Suppressor macrophage treated with lipopolysaccharide for 4 hours (primary cell): ENCODE results near the gene EHF.
"Not testable (repeated sequence)": the region's sequence is repeated elsewhere in the genome, so short reads cannot be mapped to it uniquely, and the experiment has no call there.

Experiments
- DNase-seq: peaks from one replicate; pipeline ENCODE4 v3.0.0-alpha.2; 2020

Gene EHF

DNA sequence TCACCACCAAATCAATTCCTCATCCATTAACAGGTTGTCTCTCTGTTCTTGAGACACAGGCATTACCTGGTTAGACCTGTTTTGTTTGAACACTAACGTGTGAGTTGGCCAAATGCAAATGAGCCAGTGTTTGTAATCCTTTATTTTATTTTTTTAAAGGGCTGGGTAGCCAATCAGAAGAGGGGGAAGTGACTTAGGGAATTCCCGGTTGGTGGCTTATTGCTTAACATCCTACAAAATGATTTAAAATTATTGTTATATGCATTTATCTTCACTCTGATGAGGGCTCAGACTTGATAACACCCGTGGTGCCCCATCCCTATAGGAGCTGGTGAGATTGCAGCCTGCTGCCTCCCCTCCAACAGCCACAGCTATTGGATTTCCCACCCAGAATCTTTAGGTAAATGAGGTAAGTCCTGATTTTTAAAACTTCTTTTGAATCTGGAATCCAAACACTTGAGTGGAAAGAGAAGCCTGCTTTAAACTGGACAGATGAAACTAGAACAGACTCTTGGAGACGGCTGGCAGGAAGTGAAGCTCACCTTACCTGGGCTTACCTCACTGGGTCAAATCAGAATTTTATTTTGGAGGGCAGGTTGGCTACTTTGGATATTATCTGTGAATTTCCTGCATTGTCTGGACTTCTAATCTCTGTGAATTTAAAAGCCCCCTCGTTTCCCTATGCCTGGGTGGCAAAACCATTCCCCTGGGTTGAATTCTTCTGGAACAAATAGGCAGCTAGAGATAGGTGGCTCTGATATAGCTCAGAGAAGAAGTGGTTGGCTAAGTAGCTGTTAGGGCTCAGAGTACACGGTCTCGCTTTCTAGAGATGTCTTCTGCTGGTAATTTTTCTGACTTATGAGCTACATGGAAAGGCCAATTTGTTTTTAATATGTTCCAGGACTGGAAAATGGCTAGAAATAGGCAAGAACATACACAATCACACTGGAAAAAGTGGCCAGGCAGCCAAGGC lies at the start of gene EHF:
EHF (plus strand) TSS at position 274 of the 973 bp plus-strand sequence. CDS start 21,538 bp downstream, outside the sequence.
- DNase-seq, result peak; percentile 44

DNA sequence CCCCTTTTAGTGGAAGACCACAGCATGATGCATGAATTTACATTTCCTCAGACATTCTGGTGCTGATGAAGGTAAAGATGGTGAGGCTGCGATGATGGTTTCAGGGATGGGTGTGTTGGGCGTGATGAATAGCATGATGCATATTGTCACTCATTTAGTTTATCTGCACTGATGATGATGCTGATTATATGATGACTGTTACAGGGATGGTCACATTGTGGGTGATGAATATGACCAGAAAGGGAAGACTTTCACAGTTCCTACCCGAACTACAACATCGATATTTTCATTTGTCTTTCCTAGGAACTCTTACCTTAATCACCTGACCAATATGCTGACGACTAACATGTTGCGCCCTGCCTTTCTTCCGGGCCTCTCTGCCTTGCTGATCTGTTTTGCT lies 47.4 kb upstream of the EHF start:
- DNase-seq, result no peak

DNA sequence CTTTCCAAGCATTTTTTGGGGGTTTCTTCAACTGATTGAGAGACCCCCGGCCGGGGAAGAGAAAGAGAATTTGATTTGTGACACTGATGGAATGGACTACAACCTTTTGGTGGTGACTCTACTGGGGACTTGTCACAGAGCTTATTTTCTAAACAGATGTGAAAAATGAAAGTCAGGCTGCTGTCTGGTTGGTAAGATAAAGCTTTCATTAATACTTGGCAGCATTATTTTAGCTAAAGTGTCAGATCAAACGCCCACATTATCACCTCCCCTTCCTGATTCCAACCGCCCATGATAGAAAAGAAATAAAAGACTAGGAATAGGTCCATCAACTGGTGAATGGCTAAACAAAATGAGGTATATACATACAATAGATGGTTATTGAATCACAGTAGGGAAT lies 45.6 kb upstream of the EHF start:
- DNase-seq, result no peak

DNA sequence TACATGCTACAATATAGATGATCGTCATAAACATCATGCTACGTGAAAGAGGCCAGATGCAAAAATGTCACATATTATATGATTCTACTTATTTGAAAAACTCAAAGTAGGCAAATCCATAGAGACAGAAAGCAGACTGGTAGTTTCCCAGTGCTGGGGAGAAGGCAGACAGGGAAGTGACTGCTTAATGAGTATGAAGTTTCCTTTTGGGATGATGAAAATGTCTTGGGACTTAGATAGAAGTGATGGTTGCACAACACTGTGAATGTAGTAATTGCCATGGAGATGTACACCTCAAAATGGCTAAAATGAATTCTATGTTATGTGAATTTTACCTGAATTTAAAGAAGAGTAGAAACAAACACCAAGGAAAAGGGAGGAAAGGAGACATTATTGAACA lies 45.2 kb upstream of the EHF start:
- peak; percentile 76 for DNase-seq

DNA sequence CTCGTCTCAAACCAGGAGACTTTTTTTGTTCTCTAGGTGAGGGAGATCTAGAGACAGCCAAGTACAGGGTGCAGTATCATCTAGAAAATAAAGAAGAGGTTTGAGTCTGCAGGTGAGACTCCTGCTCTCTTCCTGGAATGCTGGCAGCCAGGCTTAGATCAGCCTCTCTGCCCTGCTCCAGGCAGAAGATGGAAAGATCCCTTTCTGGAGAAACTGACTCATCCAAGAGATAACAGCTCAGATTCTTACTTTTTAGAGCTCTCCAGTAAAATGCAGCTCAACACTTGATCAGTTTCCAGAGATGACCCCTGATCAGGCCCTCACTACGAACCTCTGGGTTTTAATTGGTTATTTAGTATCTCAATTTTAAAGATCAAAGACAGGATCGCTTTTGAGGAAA lies 44.6 kb upstream of the EHF start:
- no peak for DNase-seq

DNA sequence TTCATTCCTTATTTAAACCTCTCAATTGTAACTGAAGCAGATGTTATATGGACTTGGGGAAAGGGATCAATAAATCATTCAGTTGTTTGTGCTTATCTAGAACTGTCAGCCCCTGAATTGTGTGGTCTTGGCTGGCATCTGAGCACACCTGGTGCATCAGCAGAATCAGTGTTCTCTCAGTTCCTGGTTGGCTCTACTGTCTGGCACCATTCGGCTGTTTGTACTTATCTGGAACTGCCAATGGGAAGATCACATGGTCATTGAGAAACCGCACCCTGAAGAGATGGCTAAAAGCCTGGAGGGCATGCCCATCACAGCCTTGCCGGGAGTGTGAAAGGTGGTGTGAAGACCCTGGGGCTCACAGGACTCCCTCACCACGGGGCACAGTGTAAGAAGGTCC lies 37.1 kb upstream of the EHF start:
- no peak for DNase-seq

DNA sequence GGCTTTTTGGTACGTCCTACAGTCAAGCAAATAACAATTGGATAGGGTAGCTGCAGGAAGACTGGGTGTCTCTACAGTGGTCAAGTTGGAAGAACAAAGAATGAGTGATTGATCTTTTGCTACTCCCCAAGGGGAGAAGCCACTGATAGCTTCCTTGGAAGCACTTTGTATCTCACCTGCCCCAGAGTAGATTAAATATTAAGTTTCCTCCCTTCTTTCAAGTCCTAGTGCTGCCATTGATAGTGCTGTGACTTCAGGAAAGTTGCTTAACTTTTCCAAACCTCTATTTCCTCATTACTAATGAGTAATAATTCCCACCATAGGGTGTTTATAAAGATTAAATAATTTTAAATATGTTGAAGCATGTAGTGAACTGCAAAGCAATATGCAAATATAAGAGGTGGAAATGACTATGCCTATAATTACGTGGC lies 35.6 kb upstream of the EHF start:
- no peak for DNase-seq

DNA sequence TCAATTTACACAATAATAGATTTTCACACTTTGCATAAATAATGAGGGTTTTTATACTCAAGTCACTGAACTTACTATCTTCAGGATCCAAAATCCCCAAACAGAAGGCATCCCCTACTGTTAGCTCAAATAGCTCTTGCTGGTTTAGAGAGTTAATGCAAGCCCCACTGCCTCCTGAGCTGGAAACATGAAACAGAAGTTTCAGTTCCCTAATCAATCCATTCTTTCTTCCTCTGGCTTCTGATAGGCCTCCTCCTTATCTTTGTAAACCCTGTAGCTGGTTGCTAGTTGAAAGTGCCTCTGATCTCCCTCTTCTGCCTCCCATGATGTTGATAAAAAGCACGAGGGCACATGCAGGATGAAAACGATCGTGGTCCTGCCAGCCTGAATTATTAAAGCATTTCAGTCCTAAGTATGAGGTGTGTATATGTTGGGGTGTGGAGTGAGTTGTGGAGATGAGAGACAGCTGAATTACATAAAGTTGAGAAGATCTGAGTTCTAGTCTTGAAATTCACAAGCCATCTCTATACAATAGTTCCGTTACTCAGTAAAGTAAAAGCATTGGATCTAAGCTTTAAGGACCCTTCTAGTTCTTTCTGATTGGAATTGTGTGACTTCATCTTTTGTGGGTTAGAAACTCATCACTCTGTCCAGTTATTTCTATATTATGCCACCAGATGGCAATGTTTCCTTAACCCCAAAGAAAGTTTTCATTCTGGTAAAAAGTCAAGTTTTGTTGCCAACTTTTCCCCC lies 35.0 kb upstream of the EHF start:
- peak; percentile 68 for DNase-seq

DNA sequence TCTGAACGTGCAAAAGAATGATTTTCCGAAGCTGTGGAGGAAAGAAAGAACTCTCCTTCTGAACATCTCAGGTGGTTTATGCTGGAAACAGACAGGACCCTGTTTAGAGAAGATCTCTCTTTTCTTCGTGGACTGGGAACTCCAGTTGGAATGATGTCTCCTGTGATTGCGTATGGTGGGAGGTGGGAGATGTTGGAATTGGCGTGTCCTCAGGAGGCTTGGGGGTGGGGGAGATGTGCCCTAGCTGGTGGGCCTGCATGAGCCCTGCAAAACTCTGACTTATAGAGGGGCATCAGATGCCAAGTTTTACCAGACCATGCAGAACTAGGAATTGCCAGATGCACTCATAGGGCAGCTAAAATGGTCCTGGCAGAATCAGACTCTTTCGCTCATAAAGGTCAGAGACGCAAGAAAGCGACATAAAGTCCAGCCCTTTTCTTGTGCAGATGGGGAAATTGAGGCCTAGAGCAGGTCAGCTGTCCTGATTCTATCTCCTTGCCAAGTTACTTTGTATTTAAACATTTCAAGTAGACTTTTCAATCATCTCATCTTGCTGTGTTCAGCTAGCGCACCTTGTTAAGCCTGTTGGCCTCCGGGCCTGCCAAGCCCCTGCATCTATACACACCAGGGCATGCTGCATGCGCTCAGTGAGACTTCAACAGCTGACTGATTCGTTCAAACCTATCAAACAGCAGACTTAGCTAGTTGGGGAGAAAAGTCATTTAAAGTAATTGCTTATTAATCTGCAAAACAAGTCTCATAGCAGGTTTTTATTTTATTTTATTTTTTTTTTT lies 34.2 kb upstream of the EHF start:
- DNase-seq, result no peak

DNA sequence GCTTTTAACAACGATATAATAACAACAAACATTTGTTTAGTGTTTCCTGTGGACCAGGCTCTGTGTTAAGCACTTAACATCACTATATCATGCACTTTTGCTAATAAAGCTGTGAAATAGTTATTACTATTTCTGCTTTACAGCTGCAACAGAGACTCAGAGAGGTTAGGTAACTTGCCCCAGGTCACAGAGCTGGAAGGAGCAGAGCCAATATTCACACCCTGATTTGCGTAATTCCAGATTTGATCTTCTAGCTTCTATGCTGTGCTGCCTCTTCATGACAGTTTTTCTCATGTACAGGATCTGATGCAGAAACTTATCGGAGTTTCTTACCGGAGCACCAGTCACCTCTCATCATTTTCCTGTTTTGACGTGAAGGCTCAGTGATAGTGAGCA lies 33.6 kb upstream of the EHF start:
- DNase-seq, result no peak

DNA sequence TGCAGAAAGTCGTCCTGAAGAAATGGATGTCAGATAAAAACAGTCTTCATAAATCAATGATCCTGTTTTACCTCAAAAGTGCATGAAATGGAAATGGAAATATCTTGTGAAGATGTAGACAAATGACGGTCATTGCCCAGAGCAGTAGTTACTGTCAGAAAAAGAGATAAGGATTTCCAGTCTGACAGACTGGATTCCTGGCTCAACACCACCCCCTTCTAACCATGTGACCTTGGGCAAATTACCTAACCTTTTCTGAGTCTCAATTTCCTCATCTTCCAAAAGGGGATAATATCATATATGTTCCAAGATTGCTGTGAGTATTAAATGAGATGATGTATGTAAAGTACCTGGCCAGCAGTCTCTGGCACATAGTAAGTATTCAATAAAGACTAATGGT lies 32.9 kb upstream of the EHF start:
- DNase-seq, result no peak

DNA sequence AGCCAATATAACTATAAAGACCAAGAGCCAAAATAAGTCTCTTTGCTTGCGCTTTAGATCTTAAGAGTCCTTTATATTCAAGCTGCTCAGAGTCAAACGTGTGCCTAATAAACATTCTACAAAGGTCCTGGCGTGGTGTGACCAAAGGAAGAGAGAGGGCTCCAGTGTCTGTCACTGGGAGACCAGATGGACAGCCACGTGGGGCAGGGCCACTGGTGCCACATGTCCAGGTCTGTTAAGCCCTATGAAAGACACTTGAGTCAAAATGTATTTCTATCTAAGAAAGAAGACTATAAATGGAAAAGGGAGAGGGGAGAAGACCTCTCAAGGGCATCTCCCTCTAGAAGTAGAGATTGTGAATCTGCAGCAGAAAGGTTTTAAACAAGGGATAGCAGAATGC lies 32.2 kb upstream of the EHF start:
- DNase-seq, result no peak

DNA sequence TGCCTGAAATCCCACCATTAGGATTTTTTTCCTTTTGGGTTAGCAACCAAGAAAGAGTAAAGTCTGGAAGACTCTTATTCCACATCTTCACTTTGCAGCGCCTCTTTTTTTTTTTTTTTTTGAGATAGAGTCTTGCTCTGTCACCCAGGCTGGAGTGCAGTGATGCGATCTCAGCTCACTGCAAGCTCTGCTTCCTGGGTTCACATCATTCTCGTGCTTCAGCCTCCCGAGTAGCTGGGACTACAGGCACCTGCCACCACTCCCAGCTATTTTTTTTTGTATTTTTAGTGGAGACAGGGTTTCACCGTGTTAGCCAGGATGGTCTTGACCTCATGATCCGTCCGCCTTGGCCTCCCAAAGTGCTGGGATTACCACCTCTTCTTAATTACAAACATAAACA lies 31.7 kb upstream of the EHF start:
- not testable (repeated sequence) for DNase-seq

DNA sequence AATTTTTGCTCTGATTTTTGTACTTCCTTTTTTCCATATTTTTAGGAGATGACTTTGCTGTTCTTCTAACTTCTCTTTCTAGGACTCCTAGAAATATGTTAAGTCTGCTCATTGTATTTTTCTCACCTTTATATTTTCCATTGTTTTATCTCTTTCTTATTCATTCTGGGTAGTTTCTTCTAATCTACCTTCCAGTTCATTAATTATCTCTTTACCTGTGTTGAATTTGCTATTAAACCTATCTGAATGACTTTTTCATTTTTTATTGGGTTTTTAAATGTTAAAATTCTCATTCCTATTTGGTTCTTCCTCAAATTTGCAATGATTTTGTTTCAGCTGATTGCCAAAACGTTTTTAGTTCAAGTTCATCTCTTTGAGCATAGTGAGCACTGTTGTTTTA lies 27.8 kb upstream of the EHF start:
- DNase-seq, result no peak

DNA sequence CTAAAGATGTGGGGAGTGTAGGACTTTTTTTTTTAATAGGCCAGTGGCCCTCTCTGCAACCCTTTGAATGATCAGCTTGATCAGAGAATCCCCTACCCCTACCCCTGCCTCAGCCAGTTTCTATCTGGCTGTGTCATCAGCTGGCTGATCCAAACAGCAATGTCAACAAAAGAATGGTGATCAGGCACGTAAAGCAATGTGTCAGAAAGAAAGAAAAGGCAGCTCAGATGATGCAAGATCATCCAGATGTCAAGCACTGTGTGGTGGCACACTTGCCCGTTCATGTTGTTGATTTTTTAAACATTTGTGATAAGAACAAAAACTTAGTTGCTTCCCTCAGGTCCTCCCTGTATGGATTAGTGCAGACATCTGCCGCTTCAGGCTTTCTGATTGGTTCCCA lies 26.3 kb upstream of the EHF start:
- DNase-seq, result no peak

DNA sequence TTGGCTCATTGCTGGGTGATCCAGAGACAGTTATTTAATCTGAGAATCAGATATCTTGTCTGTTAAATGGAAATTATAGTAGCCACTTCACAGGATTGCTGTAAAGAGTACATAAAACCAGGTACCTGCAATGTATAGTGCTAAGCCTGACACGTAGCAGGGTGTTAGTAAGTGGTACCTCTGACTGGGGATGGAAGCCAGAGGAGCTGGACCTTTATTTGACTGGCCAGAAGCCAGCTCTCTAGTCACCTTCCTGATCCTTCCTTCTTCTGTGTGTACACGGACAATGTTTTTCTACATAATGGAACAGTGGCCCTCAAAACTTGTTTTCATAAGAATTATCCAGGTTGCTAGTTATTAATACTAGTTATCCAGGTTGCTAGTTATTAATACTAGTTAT lies 25.5 kb upstream of the EHF start:
- no peak for DNase-seq

DNA sequence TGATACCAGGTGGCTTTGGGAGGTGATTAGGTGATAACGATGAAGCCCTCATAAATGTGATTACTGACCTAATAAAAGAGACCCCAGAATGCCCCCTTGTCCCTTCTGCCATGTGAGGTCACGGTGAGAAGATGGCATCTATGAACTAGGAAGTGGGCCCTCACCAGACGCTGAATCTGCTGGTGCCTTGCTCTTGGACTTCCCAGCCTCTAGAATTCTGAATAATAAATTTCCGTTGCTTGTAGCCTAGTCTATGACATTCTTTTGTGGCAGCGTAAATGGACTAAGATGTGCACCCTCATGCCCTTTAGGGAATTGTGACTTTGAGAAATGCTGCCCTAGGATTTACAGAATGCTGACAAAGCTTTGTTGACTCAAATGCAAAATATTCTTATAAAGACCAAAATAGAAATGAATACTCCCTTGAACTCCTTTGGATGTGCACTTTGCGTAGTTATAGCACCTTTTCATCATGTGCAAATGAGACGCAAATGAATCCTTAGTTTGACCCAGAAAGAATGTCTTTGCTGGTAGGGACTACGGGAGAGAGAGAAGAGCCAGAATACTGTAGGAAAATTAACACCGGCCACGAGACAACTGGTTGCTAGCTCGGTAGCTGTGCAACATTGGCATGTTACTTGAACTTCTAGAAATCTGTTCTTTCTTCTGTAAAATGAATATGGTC lies 24.8 kb upstream of the EHF start:
- no peak for DNase-seq

DNA sequence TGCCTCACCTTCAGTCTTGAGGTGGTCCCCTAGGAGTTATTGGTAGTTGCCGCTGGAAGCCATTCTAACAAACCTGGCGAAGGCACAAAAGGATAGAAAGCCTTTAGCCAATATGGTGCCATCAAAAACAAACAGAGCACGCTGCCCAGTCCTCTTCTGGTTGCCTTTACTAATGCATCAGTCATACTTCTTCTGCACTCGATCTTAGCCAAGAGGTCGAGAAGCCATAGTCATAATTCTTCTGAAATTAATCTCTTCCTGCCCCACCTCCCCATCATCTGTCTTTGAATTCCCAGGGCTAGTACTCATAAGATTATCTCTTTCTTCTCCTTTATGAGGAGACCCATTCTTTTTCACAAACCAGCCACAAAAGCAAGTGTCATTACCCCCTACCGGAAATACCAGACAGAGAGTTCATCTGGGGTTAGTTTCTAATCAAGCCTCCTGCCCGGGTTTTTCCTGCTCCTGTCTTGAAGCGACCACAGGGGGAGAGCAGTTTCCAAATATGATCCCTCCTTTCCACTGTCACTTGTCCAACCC lies 21.4 kb upstream of the EHF start:
- no peak for DNase-seq

DNA sequence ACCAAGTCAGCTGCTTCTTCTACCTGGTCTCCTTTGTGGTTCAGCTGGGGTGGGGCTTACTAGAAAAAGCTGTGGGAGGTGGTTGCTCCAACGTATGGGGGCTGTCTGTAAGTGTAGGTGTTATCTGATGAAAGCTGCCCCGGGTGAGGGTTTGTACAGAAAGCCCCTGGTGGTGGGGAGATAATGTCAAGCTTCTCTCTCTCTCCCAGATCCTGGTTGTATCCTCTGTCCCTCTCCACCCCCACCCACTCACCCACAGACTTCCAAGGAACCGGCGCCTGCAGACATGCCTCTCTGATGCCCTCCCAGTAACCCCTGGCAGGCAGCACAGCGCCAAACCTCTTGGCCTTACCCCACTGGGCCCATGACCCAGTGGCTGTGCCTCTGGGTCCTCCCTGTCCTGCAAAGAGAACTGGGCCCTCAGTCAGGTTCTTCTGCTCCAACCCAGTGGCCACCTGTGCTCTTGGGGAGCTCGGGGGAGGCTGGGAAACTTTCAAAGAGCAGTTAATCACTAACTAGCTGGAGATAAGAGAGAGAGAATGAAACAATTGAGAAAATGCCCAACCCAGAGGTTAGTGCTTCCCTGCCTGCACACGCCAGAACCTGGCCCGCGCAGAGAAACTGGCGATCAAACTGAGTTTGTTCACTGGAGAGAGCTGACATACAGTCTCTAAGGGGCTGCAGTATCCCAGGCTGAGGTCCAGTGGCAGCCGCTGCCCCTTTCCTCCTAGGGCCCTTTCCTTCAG lies 20.4 kb upstream of the EHF start:
- no peak for DNase-seq

DNA sequence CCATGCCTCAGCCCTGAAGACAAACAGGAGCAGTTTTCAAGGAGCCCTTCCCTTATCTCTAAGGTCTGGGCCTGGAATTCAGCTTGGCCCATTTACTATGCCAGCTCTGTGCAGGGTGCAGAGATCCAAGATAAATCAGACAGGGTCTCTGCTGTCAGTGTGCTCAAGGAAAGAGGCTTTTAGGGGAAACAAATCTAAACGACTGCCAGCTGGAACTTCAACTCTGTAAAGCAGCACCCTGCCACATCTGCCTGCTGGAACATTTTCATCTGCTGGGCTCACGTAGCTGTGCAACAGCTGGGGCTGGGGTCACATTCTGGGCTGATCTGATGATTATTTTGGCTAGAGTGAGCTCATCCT lies 19.8 kb upstream of the EHF start:
- no peak for DNase-seq

DNA sequence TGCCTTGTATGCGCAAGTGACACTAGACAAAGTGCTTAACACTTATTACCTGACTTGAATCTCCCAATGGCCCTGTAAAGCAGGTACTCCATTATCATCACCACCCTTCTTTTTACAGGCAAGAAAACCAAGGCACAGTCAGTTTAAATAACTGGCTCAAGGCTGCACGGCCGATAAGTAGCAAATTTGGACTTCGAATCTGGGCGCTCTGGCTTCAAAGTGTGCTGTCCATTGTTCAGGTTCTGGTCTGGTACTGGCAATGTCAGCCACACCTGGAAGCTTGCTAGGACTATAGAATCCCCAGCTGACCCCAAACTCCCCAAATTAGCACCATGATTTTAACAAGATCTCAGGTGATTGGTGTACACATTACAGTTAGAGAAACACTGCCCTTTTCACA lies 19.3 kb upstream of the EHF start:
- DNase-seq, result no peak

DNA sequence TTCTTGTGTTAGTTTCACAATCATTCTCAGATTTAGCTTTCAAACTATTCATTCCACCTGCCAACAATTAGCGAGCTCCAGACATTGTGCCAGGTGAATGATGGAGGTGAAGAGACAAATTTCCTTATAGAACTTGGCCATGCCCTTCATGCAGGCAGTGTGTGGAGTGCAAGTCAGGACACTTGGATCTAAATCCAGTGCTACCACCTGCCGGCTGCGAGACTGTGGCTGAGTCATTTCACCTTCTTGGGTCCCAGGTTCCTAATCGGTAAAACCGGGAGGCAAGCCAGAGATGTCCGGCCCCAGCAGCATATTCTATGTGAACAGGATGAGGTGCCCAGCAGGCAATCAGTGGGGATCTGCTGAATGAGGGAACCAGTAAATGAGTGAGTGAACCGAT lies 18.6 kb upstream of the EHF start:
- no peak for DNase-seq
